ENCODE measurements around the gene ST6GALNAC3.

The ST6GALNAC3 gene

GRCh38 chr1:76474922-76475321 is 400.4 kb downstream of the ST6GALNAC3 start:
- no peak overlapping the region for H3K4me3 ChIP-seq (ENCODE audit: low read length)
- no peaks in the 10 kb centered on the region for H4K20me1 ChIP-seq (ENCODE audit: control insufficient read depth, insufficient read depth, low read depth, low read length)
- H3F3A ChIP-seq (ENCODE audit: control insufficient read depth, insufficient read depth) = no peaks in the 10 kb centered on the region
- no peaks in the 10 kb centered on the region for H3K9me2 ChIP-seq (replicated peaks; ENCODE audit: control insufficient read depth, low read length)
- TF ChIP-seq EZH2phosphoT487 (IDR thresholded peaks at IDR 0.05; ENCODE audit: borderline replicate concordance, low read length) (no peak), CTCF (IDR thresholded peaks at IDR 0.05; ENCODE audit: low read depth, low read length, poor library complexity, severe bottlenecking) (no peak)
- no peaks in the 10 kb centered on the region for H3K79me2 ChIP-seq (ENCODE audit: control insufficient read depth, low read length)
- no peaks in the 10 kb centered on the region for H3K27me3 ChIP-seq (ENCODE audit: control insufficient read depth, low read length)
- no peak overlapping the region for H3K27ac ChIP-seq (ENCODE audit: low read depth, low read length)
- H3K4me1 ChIP-seq (ENCODE audit: control insufficient read depth, low read length) = no peaks in the 10 kb centered on the region
- H3K4me2 ChIP-seq (ENCODE audit: low read length) = no peak overlapping the region
- no peaks in the 10 kb centered on the region for H3K9me3 ChIP-seq (ENCODE audit: control insufficient read depth, insufficient read depth, low read length)
- H3K36me3 ChIP-seq (ENCODE audit: control insufficient read depth, low read length) = no peaks in the 10 kb centered on the region

GRCh38 chr1:76477156-76477555 is 402.6 kb downstream of the ST6GALNAC3 start:
- H3K4me1 ChIP-seq (ENCODE audit: control insufficient read depth, low read length) = no peaks in the 10 kb centered on the region
- H3K9me2 ChIP-seq (replicated peaks; ENCODE audit: control insufficient read depth, low read length) = no peaks in the 10 kb centered on the region
- no peaks in the 10 kb centered on the region for H4K20me1 ChIP-seq (ENCODE audit: control insufficient read depth, insufficient read depth, low read depth, low read length)
- no peaks in the 10 kb centered on the region for H3K36me3 ChIP-seq (ENCODE audit: control insufficient read depth, low read length)
- H3K79me2 ChIP-seq (ENCODE audit: control insufficient read depth, low read length) = no peaks in the 10 kb centered on the region
- no peak overlapping the region for H3K4me2 ChIP-seq (ENCODE audit: low read length)
- H3K9me3 ChIP-seq (ENCODE audit: control insufficient read depth, insufficient read depth, low read length) = no peaks in the 10 kb centered on the region
- no peak for TF ChIP-seq CTCF (IDR thresholded peaks at IDR 0.05; ENCODE audit: low read depth, low read length, poor library complexity, severe bottlenecking)
- H3K27ac ChIP-seq (ENCODE audit: low read depth, low read length) = no peak overlapping the region
- H3F3A ChIP-seq (ENCODE audit: control insufficient read depth, insufficient read depth) = no peaks in the 10 kb centered on the region
- H3K27me3 ChIP-seq (ENCODE audit: control insufficient read depth, low read length) = no peaks in the 10 kb centered on the region
- H3K4me3 ChIP-seq (ENCODE audit: low read length) = no peak overlapping the region

GRCh38 chr1:76480827-76481226 is 406.3 kb downstream of the ST6GALNAC3 start:
- Histone ChIP-seq H3K9me3 (ENCODE audit: control insufficient read depth, insufficient read depth, low read length) (no peaks in the 10 kb centered on the region), H3K4me3 (ENCODE audit: low read length) (no peak overlapping the region), H3K9me2 (replicated peaks; ENCODE audit: control insufficient read depth, low read length) (no peaks in the 10 kb centered on the region), H3F3A (ENCODE audit: control insufficient read depth, insufficient read depth) (no peaks in the 10 kb centered on the region), H3K79me2 (ENCODE audit: control insufficient read depth, low read length) (no peaks in the 10 kb centered on the region), H3K27ac (ENCODE audit: low read depth, low read length) (no peak overlapping the region), H3K4me1 (ENCODE audit: control insufficient read depth, low read length) (no peaks in the 10 kb centered on the region), H3K36me3 (ENCODE audit: control insufficient read depth, low read length) (no peaks in the 10 kb centered on the region), H3K4me2 (ENCODE audit: low read length) (no peak overlapping the region), H3K27me3 (ENCODE audit: control insufficient read depth, low read length) (no peaks in the 10 kb centered on the region), H4K20me1 (ENCODE audit: control insufficient read depth, insufficient read depth, low read depth, low read length) (no peaks in the 10 kb centered on the region)
- TF ChIP-seq EZH2phosphoT487 (IDR thresholded peaks at IDR 0.05; ENCODE audit: borderline replicate concordance, low read length) (no peak), CTCF (IDR thresholded peaks at IDR 0.05; ENCODE audit: low read depth, low read length, poor library complexity, severe bottlenecking) (no peak)

- H3K27ac ChIP-seq (ENCODE audit: low read depth, low read length) = no peak overlapping the region
- H3K27me3 ChIP-seq (ENCODE audit: control insufficient read depth, low read length) = no peaks in the 10 kb centered on the region
- H3K9me2 ChIP-seq (replicated peaks; ENCODE audit: control insufficient read depth, low read length) = no peaks in the 10 kb centered on the region
- H3K9me3 ChIP-seq (ENCODE audit: control insufficient read depth, insufficient read depth, low read length) = no peaks in the 10 kb centered on the region
- H3K4me3 ChIP-seq (ENCODE audit: low read length) = no peak overlapping the region
- TF ChIP-seq EZH2phosphoT487 (IDR thresholded peaks at IDR 0.05; ENCODE audit: borderline replicate concordance, low read length) (no peak), CTCF (IDR thresholded peaks at IDR 0.05; ENCODE audit: low read depth, low read length, poor library complexity, severe bottlenecking) (no peak)
- H3K4me1 ChIP-seq (ENCODE audit: control insufficient read depth, low read length) = no peaks in the 10 kb centered on the region
- H3K36me3 ChIP-seq (ENCODE audit: control insufficient read depth, low read length) = no peaks in the 10 kb centered on the region
- no peak overlapping the region for H3K4me2 ChIP-seq (ENCODE audit: low read length)
- H4K20me1 ChIP-seq (ENCODE audit: control insufficient read depth, insufficient read depth, low read depth, low read length) = no peaks in the 10 kb centered on the region
- no peaks in the 10 kb centered on the region for H3F3A ChIP-seq (ENCODE audit: control insufficient read depth, insufficient read depth)
- H3K79me2 ChIP-seq (ENCODE audit: control insufficient read depth, low read length) = no peaks in the 10 kb centered on the region
Observed at GRCh38 chr1:76481672-76482071, 407.1 kb downstream of the ST6GALNAC3 start.
